ENCODE data around the gene SDSL. TPM values are rescaled to one million over a fixed set of nuclear protein-coding genes. Genes with fewer than 3 reads are reported as not detected.

SDSL gene
- total and polyA plus RNA-seq, 2 of the 13 experiments (the other 11 are each of a cell fraction or from before 2014, with no cell fraction given) = 1.2 to 1.7 TPM

DNA sequence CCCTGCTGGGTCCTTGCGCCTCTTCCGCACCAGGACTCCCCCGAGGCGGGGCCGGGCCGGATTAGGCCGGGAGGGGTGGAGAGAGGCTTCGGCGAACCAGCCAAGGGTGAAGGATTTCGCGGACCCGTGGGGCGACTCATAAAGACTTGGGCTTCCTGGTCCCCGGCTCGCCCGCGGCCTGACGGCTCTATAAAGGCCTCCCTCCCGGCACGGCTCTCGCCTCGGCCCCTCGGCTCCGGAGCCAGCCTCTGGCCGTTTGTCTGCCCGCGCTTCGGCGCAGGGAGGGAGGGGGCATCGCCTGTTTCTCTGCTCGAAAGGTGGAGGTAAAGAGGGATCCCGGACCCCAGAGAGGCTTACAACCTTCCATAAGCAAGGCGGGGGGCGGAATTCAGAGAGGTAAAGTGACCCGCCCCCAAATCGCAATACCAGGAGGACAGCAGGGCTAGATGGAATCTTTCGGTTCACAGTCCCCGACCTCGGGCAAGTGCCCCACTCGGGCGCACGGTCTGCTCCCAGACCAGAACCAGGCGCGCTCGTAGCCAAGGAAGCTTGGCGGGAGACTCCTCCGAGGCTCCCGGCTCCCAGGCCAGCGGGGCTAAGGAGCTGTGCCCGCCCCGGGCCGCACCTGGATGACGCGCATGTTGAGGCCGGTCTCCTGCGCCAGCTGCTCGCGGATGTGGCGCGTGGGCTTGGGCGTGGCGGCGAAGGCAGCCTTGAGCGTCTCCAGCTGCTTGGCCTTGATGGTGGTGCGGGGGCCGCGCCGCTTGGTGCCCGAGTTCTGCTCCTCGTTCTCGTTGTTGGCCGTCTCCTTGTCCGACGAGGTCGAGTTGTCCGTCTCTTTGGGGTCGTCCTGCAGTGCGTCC is 45.6 kb downstream of the SDSL start (continued):
- TF ChIP-seq NFRKB (IDR thresholded peaks at IDR 0.05) = no peak
- no peak for TF ChIP-seq MTA3 (CRISPR knock-in tag; IDR thresholded peaks at IDR 0.05)
- TF ChIP-seq HOXA9 (CRISPR knock-in tag; IDR thresholded peaks at IDR 0.05; ENCODE audit: borderline replicate concordance) = no peak
- no peak for TF ChIP-seq ZKSCAN1 (IDR thresholded peaks at IDR 0.05; ENCODE audit: low read length)
- no peak for TF ChIP-seq GFI1 (CRISPR knock-in tag; IDR thresholded peaks at IDR 0.05; ENCODE audit: borderline replicate concordance)
- TF ChIP-seq ZNF251 (CRISPR knock-in tag; IDR thresholded peaks at IDR 0.05) = no peak
- TF ChIP-seq PPARG (CRISPR knock-in tag; conservative IDR thresholded peaks at IDR 0.05) = no peak
- no peak for TF ChIP-seq ZNF616 (CRISPR knock-in tag; IDR thresholded peaks at IDR 0.05; ENCODE audit: low read depth)
- TF ChIP-seq ZBTB40 (IDR thresholded peaks at IDR 0.05) = no peak
- TF ChIP-seq ZBTB40 (CRISPR knock-in tag; IDR thresholded peaks at IDR 0.05) = no peak
- TF ChIP-seq, protein P1, sequence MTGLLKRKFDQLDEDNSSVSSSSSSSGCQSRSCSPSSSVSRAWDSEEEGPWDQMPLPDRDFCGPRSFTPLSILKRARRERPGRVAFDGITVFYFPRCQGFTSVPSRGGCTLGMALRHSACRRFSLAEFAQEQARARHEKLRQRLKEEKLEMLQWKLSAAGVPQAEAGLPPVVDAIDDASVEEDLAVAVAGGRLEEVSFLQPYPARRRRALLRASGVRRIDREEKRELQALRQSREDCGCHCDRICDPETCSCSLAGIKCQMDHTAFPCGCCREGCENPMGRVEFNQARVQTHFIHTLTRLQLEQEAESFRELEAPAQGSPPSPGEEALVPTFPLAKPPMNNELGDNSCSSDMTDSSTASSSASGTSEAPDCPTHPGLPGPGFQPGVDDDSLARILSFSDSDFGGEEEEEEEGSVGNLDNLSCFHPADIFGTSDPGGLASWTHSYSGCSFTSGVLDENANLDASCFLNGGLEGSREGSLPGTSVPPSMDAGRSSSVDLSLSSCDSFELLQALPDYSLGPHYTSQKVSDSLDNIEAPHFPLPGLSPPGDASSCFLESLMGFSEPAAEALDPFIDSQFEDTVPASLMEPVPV (CRISPR knock-in tag; IDR thresholded peaks at IDR 0.05) = no peak
- 0 out of 2 replicates have a peak, but pooled peaks have one; percentile 29 for TF ChIP-seq MTF2 (CRISPR knock-in tag; IDR thresholded peaks at IDR 0.05; ENCODE audit: borderline replicate concordance)
- no peak for TF ChIP-seq ZNF136 (CRISPR knock-in tag; IDR thresholded peaks at IDR 0.05; ENCODE audit: low read depth)
- TF ChIP-seq NR2C2 (CRISPR knock-in tag; IDR thresholded peaks at IDR 0.05; ENCODE audit: borderline replicate concordance) = no peak
- TF ChIP-seq ZNF282 (IDR thresholded peaks at IDR 0.05; ENCODE audit: partially characterized antibody) = no peak
- no peak for TF ChIP-seq ZUFSP (CRISPR knock-in tag; IDR thresholded peaks at IDR 0.05; ENCODE audit: borderline replicate concordance)
